K562 (cell line): ENCODE data around the gene KRI1. TPM values are rescaled to one million over a fixed set of nuclear protein-coding genes. Genes with fewer than 3 reads are reported as not detected.
A peak's percentile ranks its signal among the peaks of the same experiment; 100 is the strongest.

Source experiments
- BMI1 ChIP-seq: fragments of 150-350 bp; IDR thresholded peaks from 2 replicates; pipeline ENCODE4 v1.6.1; 2014; ENCODE audit warnings: low read length
- ETV6 ChIP-seq, 3 experiments: fragments of 150-350 bp in 1 of 3; sonication (generic) in 1 of 3; formaldehyde crosslinking in 1 of 3; IDR thresholded peaks; 2 replicates each; pipeline versions ENCODE4 v1.6.1 to v1.8.0; 2014 to 2022; ENCODE audit warnings: borderline replicate concordance in 2 of 3, low read depth in 2 of 3, antibody characterized with exemption in 1 of 3, low read length in 1 of 3, mild to moderate bottlenecking in 1 of 3, missing genetic modification reagents in 1 of 3
- MTA3 ChIP-seq: fragments of 450-650 bp; formaldehyde crosslinking; IDR thresholded peaks from 2 replicates; pipeline ENCODE4 v1.6.1; 2017; ENCODE audit warnings: mild to moderate bottlenecking, borderline replicate concordance
- MTF1 ChIP-seq: fragments of 250-450 bp; sonication (Bioruptor Pico); IDR thresholded peaks from 2 replicates; pipeline ENCODE4 v1.9.0; 2021; ENCODE audit warnings: moderate library complexity, mild to moderate bottlenecking, inconsistent platforms, borderline replicate concordance
- MXD1 ChIP-seq: fragments of 250-450 bp; sonication (Bioruptor Pico); IDR thresholded peaks from 2 replicates; pipeline ENCODE4 v1.8.0; 2021; ENCODE audit warnings: borderline replicate concordance, mild to moderate bottlenecking, moderate library complexity; ENCODE audit not compliant: poor library complexity, severe bottlenecking
- PHF21A ChIP-seq: fragments of 450-650 bp; IDR thresholded peaks from 2 replicates; pipeline ENCODE4 v1.6.1; 2017; ENCODE audit warnings: low read depth, borderline replicate concordance
- SRSF3 ChIP-seq: fragments of 200-400 bp; formaldehyde crosslinking; IDR thresholded peaks from 2 replicates; pipeline ENCODE4 v1.6.1; 2016; ENCODE audit warnings: mild to moderate bottlenecking, low read length, moderate library complexity; ENCODE audit not compliant: insufficient read depth
- TARDBP ChIP-seq: fragments of 450-650 bp; IDR thresholded peaks from 2 replicates; pipeline ENCODE4 v1.6.1; 2016
- ZBTB11 ChIP-seq, 3 experiments: fragments of 200-800 bp in 1 of 3; fragments of 250-450 bp in 1 of 3; fragments of 450-650 bp in 1 of 3; sonication (Bioruptor Pico) in 1 of 3; sonication (Bioruptor generic) in 1 of 3; formaldehyde crosslinking in 1 of 3; IDR thresholded peaks; 2 replicates each; pipeline versions ENCODE4 v1.6.1 to v1.8.0; 2016 to 2022; ENCODE audit warnings: mild to moderate bottlenecking in 2 of 3, missing genetic modification characterization in 2 of 3, missing compliant biosample characterization in 1 of 3, moderate library complexity in 1 of 3
- ZBTB40 ChIP-seq, 2 experiments: fragments of 450-650 bp in 1 of 2; sonication (generic) in 1 of 2; formaldehyde crosslinking in 1 of 2; IDR thresholded peaks; 2 replicates each; pipeline versions ENCODE4 v1.7.1 to v1.9.0; 2016 to 2022; ENCODE audit warnings: inconsistent platforms in 1 of 2, mild to moderate bottlenecking in 1 of 2, missing genetic modification reagents in 1 of 2
- ZC3H8 ChIP-seq: fragments of 450-650 bp; IDR thresholded peaks from 2 replicates; pipeline ENCODE4 v1.6.1; 2017
- ZKSCAN1 ChIP-seq: fragments of 150-350 bp; IDR thresholded peaks from 2 replicates; pipeline ENCODE4 v1.6.1; 2016; ENCODE audit warnings: low read depth, low read length
- polyA plus RNA-seq, 8 experiments: library from polyadenylated mRNA; depleted of rRNA in 4 of 8; stranded (reverse) in 5 of 8; unstranded in 3 of 8; fragments of >200 nt; fragmentation: Nextera tagmentation in 2 of 8; fragmentation: Illumina TruSeq in 1 of 8; extraction: Ambion mirVana in 2 of 8; extraction: Trizol in 1 of 8; gene quantifications; 2 replicates each; pipeline versions ENCODE4 v1.2.1 to v1.2.3, GENCODE V29; 2011 to 2014; ENCODE audit warnings: inconsistent platforms in 1 of 8, missing spikeins in 1 of 8
- total RNA-seq, 7 experiments: library from RNA; depleted of rRNA in 6 of 7; stranded (reverse); fragments of >200 nt in 6 of 7; fragmentation: Illumina TruSeq in 2 of 7; extraction: Trizol in 2 of 7; gene quantifications; 2 replicates each; pipeline versions ENCODE4 v1.2.1 to v1.2.3, GENCODE V29; 2011 to 2021; ENCODE audit warnings: low replicate concordance in 1 of 7

KRI1 gene
- total and polyA plus RNA-seq, 9 of the 15 experiments (the other 6 are each of a cell fraction or from before 2014, with no cell fraction given): 1.1 to 50.7 (median 24.7) TPM

- TF ChIP-seq ZBTB40 (IDR thresholded peaks at IDR 0.05): no peak
- no peak for TF ChIP-seq ZBTB40 (CRISPR knock-in tag; IDR thresholded peaks at IDR 0.05)
- no peak for TF ChIP-seq BMI1
- TF ChIP-seq ZBTB11 (CRISPR knock-in tag; IDR thresholded peaks at IDR 0.05): 0 out of 6 replicates have a peak, but pooled peaks of 1 of the 3 experiments have one; percentile 49
- 0 out of 2 replicates have a peak, but pooled peaks have one; percentile 24 for TF ChIP-seq MTA3
- TF ChIP-seq MTF1 (CRISPR knock-in tag): no peak
- TF ChIP-seq TARDBP: no peak
- no peak for TF ChIP-seq ETV6 (IDR thresholded peaks at IDR 0.05; ENCODE audit: borderline replicate concordance in 1 of 2, low read depth in 2 of 2, low read length in 1 of 2)
- TF ChIP-seq ETV6 (CRISPR knock-in tag; IDR thresholded peaks at IDR 0.05; ENCODE audit: borderline replicate concordance): no peak
- no peak; the same call in 1 of the 2 replicates for TF ChIP-seq ZKSCAN1
- peak; percentile 31 for TF ChIP-seq MXD1
- no peak for TF ChIP-seq ZC3H8
- no peak for TF ChIP-seq PHF21A
- TF ChIP-seq SRSF3: no peak
Observed at GRCh38 chr19:10568826-10569651, 3.2 kb upstream of the KRI1 start, which contains the start of gene CDKN2D (continued).
